ENCODE results near the gene CCDC33. TPM values are rescaled to one million over a fixed set of nuclear protein-coding genes. Genes with fewer than 3 reads are reported as not detected.

CCDC33 gene
- total RNA-seq, 1 donor from 2014 or later: not detected

GRCh38 chr15:74343127-74343796, 107.1 kb downstream of the CCDC33 start:
- peak; percentile 57 for DNase-seq (ENCODE audit: low spot score)
- H3K9me3 Mint-ChIP-seq (ENCODE audit: low read depth): no peaks in the 10 kb centered on the region
- no peaks in the 10 kb centered on the region for H3K36me3 Mint-ChIP-seq (ENCODE audit: low read depth)
- no peak overlapping the region for H3K4me3 Mint-ChIP-seq (ENCODE audit: unreplicated experiment)
- H3K4me1 Mint-ChIP-seq (ENCODE audit: low read depth): peaks cover 7% of the 10 kb centered on the region
- no peaks in the 10 kb centered on the region for H3K27me3 Mint-ChIP-seq (ENCODE audit: low read depth)
- TF ChIP-seq CTCF (IDR thresholded peaks at IDR 0.05): no peak
- no peak overlapping the region for H3K27ac Mint-ChIP-seq (ENCODE audit: unreplicated experiment)

GRCh38 chr15:74343797-74344127, 107.6 kb downstream of the CCDC33 start:
- DNase-seq (ENCODE audit: low spot score): peak; percentile 53
- no peak for TF ChIP-seq CTCF (IDR thresholded peaks at IDR 0.05)
- H3K27me3 Mint-ChIP-seq (ENCODE audit: low read depth): no peaks in the 10 kb centered on the region
- H3K27ac Mint-ChIP-seq (ENCODE audit: unreplicated experiment): no peak overlapping the region
- H3K36me3 Mint-ChIP-seq (ENCODE audit: low read depth): no peaks in the 10 kb centered on the region
- peaks cover 7% of the 10 kb centered on the region for H3K4me1 Mint-ChIP-seq (ENCODE audit: low read depth)
- no peaks in the 10 kb centered on the region for H3K9me3 Mint-ChIP-seq (ENCODE audit: low read depth)
- H3K4me3 Mint-ChIP-seq (ENCODE audit: unreplicated experiment): no peak overlapping the region

GRCh38 chr15:74345051-74345450, 108.9 kb downstream of the CCDC33 start:
- DNase-seq (ENCODE audit: low spot score): no peak
- H3K27ac Mint-ChIP-seq (ENCODE audit: unreplicated experiment): no peak overlapping the region

GRCh38 chr15:74347757-74348250, 111.7 kb downstream of the CCDC33 start:
- Mint-ChIP-seq H3K27ac (ENCODE audit: unreplicated experiment) (no peak overlapping the region), H3K4me3 (ENCODE audit: unreplicated experiment) (no peak overlapping the region)
- no peak for DNase-seq (ENCODE audit: low spot score)

More at GRCh38 chr15:74345051-74345450, 108.9 kb downstream of the CCDC33 start:
- no peak for TF ChIP-seq CTCF (IDR thresholded peaks at IDR 0.05)
- no peak overlapping the region for H3K4me3 Mint-ChIP-seq (ENCODE audit: unreplicated experiment)
- H3K36me3 Mint-ChIP-seq (ENCODE audit: low read depth): no peaks in the 10 kb centered on the region
- no peaks in the 10 kb centered on the region for H3K9me3 Mint-ChIP-seq (ENCODE audit: low read depth)
- H3K27me3 Mint-ChIP-seq (ENCODE audit: low read depth): no peaks in the 10 kb centered on the region
- peaks cover 7% of the 10 kb centered on the region for H3K4me1 Mint-ChIP-seq (ENCODE audit: low read depth)

GRCh38 chr15:74349241-74349778, 113.2 kb downstream of the CCDC33 start:
- no peak for DNase-seq (ENCODE audit: low spot score)
- peaks cover 5% of the 10 kb centered on the region for H3K4me1 Mint-ChIP-seq (ENCODE audit: low read depth)

More at GRCh38 chr15:74347757-74348250, 111.7 kb downstream of the CCDC33 start:
- H3K36me3 Mint-ChIP-seq (ENCODE audit: low read depth): no peaks in the 10 kb centered on the region
- TF ChIP-seq CTCF (IDR thresholded peaks at IDR 0.05): no peak
- no peaks in the 10 kb centered on the region for H3K9me3 Mint-ChIP-seq (ENCODE audit: low read depth)
- no peaks in the 10 kb centered on the region for H3K27me3 Mint-ChIP-seq (ENCODE audit: low read depth)
- H3K4me1 Mint-ChIP-seq (ENCODE audit: low read depth): peaks cover 5% of the 10 kb centered on the region

More at GRCh38 chr15:74349241-74349778, 113.2 kb downstream of the CCDC33 start:
- TF ChIP-seq CTCF (IDR thresholded peaks at IDR 0.05): no peak
- Mint-ChIP-seq H3K4me3 (ENCODE audit: unreplicated experiment) (no peak overlapping the region), H3K27me3 (ENCODE audit: low read depth) (no peaks in the 10 kb centered on the region), H3K9me3 (ENCODE audit: low read depth) (no peaks in the 10 kb centered on the region), H3K27ac (ENCODE audit: unreplicated experiment) (no peak overlapping the region), H3K36me3 (ENCODE audit: low read depth) (no peaks in the 10 kb centered on the region)

All from chondrocyte (in vitro differentiated cells).